ENCODE results near the gene TMEM108.

- TF ChIP-seq YY1 (IDR thresholded peaks at IDR 0.05; ENCODE audit: insufficient read depth, insufficient read length): no peak
- no peak for TF ChIP-seq SUZ12 (IDR thresholded peaks at IDR 0.05; ENCODE audit: extremely low read depth, insufficient read depth, insufficient read length)
- TF ChIP-seq ZNF274 (IDR thresholded peaks at IDR 0.05; ENCODE audit: low read depth, low read length): no peak
Measured at GRCh38 chr3:133125171-133125570, 87.0 kb downstream of the TMEM108 start.

Measured in NT2/D1 (cell line).